ENCODE results near the gene FAM186B. TPM values are rescaled to one million over a fixed set of nuclear protein-coding genes. Genes with fewer than 3 reads are reported as not detected.

FAM186B gene
- total RNA-seq, 1 experiment from 2014 or later, result 0.42 TPM

GRCh38 chr12:49647827-49648711 lies 42.6 kb upstream of the FAM186B start:
- RAD21 ChIA-PET (ENCODE audit: low non-redundant PET in 1 of 2, low total read pairs in 2 of 2, uncharacterized antibody in 2 of 2, unreplicated experiment in 2 of 2), result no interaction called here

More at GRCh38 chr12:49647827-49648711, 42.6 kb upstream of the FAM186B start:
- ChIA-PET CTCF (interaction anchor here (0.9 to 1.8 kb wide), 4 partner anchors 11 to 191 kb away, joined by 3 to 6 read pairs (median 4); partner anchors contain the start of gene TMBIM6), POLR2A (interaction anchor here (1.3 to 2.5 kb wide), 2 partner anchors 12 to 93 kb away, joined by 4 to 14 read pairs; partner anchors contain the start of gene TMBIM6)
- no peak overlapping the region; the same call in 1 of the 2 replicates for H3K27ac ChIP-seq (ENCODE audit: low read depth, low read length)
- BruUV-seq (replicated peaks), result no TSS peak
- no peaks in the 10 kb centered on the region for H3K9me3 ChIP-seq (ENCODE audit: control insufficient read depth in 1 of 2, insufficient read depth in 1 of 2, low read depth in 1 of 2, low read length in 2 of 2)
- H3K4me2 ChIP-seq (ENCODE audit: low read length), result no peak overlapping the region
- H3K79me2 ChIP-seq (ENCODE audit: insufficient read depth, low read length), result no peaks in the 10 kb centered on the region
- no peak for ATAC-seq
- H3K4me1 ChIP-seq (ENCODE audit: control insufficient read depth in 1 of 2, insufficient read depth in 2 of 2, low read length in 2 of 2), result peaks cover 0 to 4% of the 10 kb centered on the region in 2 experiments; a peak in 2 of 4 replicates
- H4K20me1 ChIP-seq (ENCODE audit: insufficient read depth), result no peaks in the 10 kb centered on the region
- no peaks in the 10 kb centered on the region for H3K27me3 ChIP-seq (ENCODE audit: insufficient read depth, low read length)
- H2AFZ ChIP-seq (ENCODE audit: low read depth, low read length, poor library complexity, severe bottlenecking), result no peak overlapping the region
- no peak overlapping the region for H3K4me3 ChIP-seq (replicated peaks in 1 of 2; ENCODE audit: low read depth in 1 of 2, low read length in 2 of 2)
- H3K36me3 ChIP-seq (ENCODE audit: control insufficient read depth in 1 of 2, insufficient read depth in 2 of 2, low read length in 2 of 2), result no peaks in the 10 kb centered on the region
- intact Hi-C loops (cut with micrococcal nuclease), result loop anchor here (10.0 kb wide), 1 partner anchor 187 kb away; no protein-coding TSS in a partner anchor
- no peak for DNase-seq (ENCODE audit: low read depth, low spot score)
- no peaks in the 10 kb centered on the region for H3K9me2 ChIP-seq (ENCODE audit: insufficient read depth)
- TF ChIP-seq ELF1 (IDR thresholded peaks at IDR 0.05; ENCODE audit: borderline replicate concordance, low read depth) (no peak), TCF7L2 (IDR thresholded peaks at IDR 0.05; ENCODE audit: borderline replicate concordance, extremely low read depth, insufficient read depth, insufficient read length) (no peak), JUND (IDR thresholded peaks at IDR 0.05) (no peak), CBX3 (IDR thresholded peaks at IDR 0.05; ENCODE audit: low read depth) (no peak), EGR1 (IDR thresholded peaks at IDR 0.05; ENCODE audit: low read depth) (no peak), SP1 (IDR thresholded peaks at IDR 0.05; ENCODE audit: low read depth) (no peak), REST (IDR thresholded peaks at IDR 0.05; ENCODE audit: low read depth) (no peak), ZBTB33 (IDR thresholded peaks at IDR 0.05; ENCODE audit: extremely low read depth, insufficient replicate concordance, low read length) (no peak), EZH2 (IDR thresholded peaks at IDR 0.05) (no peak)
- H3K9ac ChIP-seq (ENCODE audit: low read length), result no peak overlapping the region
